Non-pigmented ciliary epithelial cell (primary cell): ENCODE measurements around the gene ACKR3.

Source experiments
- DNase-seq: peaks from one replicate; pipeline ENCODE4 v3.0.0-alpha.2; 2010; ENCODE audit warnings: low read depth

The ACKR3 gene

DNA sequence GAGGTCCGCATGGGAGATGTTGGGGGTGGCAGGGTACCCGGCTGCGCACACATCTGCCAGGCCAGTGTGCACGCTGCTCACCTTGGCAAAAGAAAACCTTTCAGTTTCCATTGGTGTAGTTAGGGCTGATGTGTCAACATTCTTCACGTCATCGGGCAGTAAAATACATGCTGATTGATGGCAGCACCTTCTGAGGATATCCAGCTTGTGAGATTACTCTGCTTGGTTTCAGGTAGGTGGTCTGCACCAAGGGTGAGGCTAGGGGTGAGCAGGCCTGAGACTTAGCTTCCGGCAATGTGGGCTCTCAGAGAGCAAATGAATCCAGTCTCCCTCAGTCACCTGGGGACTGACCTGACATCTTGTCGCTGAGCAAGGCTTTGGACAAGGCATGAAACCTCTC is 19.3 kb upstream of the ACKR3 start:
- no peak for DNase-seq

DNA sequence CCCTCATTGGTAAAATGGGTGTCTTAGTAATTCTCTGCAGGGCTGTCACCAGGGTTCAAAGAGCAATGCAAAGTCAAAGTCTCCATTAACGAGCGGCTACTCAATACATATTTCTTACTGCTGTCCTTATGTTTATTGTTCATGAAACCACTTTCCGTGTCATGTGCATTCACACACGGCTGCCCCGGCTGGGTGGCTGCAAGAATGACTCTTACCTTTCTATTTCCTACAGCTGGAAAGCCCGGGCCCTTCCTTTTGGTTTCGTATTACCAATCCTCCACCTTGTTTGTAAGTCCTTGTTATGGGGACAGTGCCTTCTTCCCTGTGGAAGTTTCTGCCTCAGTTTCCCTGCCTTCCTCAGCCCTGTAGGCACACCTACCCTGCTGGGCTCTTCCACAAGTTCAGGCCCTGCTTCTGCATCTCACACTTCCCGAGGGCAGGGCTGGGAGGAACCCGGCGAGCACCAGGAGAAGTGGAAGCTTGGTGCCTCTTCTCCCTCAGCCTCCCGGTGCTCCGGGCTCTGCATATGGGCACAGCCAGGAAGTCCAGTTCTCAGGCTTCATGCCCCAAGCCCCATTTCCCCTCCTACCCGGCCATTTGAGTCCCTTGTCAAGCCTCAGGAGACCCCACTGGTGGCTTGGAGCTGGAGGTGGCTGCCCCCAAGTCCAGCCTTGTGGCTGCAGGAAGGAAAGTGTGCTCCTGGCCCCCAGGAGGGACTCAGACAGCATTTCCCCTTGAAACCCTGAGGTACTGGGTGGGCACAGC is 18.7 kb upstream of the ACKR3 start:
- no peak for DNase-seq

DNA sequence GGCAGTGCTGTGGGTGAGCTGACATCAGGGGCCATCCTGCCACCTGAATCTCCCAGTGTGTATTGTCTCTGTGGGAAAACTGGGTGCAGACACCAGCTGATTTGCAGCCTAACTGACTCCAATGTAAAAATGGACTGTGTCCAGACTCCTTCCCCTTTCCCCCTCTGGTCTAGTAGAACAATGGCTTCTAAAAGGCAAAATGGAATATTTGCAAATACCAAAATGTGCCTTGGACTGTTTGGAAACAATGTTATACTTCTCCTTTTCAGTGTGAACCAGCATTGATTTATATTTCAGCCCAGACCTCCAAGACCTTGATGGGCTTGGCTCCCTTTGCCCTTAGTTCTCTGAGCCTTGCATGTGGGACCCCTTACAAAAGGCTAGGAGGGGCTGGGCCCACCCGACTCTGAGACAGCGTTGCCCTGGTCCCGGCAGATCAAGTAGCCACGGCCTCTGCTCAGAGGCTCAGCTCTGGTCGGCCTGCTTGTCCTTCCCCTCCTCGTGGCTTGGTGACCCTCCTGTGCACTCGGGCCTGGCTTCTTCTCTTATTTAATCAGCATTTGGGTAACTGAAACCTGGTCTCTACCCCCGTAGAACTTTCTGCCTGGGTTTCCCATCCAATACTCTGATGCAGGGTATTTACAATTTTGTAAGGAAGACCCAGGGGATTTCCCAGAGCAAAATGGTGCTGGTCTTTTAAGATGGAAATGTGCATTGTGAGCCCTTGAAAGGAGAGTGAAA is 18.0 kb upstream of the ACKR3 start:
- no peak for DNase-seq

DNA sequence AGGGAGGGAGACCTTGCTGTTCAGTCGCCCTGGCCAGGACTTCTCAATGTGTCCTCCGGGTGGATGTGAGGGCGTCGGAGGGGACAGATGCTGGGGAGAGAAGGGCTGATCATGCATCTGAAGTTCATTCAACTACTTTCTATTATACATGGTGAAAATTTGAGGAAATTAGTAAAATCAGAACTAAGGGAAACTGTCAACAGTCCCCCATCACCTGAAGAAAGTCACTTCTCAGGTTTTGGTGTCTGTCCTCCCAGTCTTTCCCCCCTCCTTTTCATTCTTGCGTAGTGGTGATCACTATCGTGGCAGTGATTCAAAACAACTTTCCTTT is 17.4 kb upstream of the ACKR3 start:
- DNase-seq, result no peak

DNA sequence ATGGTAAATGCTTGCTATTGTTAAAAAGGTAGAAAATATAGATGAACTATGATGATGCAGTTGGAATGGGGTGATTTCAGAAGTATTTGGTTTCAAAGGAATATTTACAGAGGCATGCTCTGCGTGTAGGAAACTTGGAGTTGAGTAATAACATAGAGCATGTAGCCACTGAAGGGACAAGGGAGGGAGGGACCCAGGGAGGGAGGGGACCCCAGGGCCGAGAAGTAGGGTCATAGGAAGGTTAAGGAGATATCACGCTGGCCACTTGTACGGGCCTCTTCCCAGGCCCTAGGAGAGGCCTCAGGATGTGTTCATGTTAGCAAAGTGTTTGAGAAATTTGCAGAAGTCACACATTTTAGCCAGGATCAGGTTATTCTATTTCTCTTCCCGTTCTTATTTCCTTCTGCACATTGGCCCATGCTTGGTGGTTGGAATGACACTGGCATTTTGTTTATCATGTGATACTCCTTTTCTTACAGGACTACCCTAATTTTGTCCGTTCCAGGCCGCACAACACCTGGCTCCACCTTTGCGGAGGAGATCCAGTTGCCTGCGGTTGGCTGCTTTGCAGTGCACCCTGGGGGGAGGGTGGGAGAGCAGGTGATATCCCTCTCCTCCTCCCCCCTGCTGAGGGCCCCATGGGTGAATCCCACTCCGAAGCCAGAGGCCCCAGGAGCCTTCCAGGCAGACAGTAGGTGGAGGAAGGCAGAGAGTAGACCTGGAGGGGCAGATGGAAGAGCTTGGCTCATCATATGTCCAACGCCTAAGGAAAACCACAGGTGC is 16.9 kb upstream of the ACKR3 start:
- DNase-seq, result no peak

DNA sequence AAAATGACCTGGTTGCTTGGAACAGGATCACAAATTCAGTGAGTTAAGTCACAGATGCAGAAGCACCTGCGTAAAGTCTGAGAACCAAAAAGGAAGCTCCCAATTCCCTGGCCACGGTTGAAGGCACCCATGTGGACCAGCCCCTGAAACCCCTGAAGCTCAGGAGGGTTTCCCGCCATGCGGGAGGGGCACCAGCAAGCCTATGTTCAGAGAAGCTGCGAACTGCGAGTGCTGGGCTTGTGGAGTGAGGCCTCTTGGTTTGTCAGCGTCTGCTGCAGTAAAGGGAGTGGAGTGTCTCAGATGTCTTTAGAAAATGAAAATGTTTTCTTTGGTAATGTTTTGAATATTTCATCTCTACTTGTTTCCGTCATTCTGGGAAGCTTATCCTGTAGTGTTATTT is 16.1 kb upstream of the ACKR3 start:
- no peak for DNase-seq

DNA sequence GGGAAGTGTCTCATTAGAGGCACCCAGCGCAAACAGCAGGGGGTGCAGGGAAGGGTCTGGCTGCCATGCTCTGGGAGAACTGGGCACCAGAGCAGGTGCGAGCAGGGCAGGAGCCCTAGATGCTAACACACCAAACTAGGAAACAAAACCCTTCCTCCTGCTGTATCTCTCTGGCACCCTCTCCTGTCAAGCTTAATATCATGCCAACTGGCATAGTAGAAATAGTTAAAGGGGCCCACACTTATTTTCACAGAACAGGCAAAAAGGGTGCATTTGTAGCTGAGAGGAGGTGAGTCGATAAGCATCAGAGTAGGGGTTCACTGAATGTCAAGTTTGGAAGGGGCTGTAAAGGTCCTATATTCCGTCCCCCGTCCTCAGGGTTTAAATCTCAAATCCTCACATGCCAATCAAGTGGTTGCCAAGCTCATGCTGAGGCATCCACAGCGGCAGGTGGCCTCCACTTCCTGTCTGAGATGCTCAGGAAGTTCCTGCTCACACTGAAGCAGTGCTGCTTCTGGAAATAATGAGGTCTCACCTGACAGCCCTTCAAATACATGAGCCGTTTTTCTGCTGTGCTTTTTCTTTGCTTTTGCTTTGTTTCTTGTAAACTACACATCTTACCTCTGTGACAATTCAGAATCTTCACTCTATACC is 14.9 kb upstream of the ACKR3 start:
- no peak for DNase-seq

DNA sequence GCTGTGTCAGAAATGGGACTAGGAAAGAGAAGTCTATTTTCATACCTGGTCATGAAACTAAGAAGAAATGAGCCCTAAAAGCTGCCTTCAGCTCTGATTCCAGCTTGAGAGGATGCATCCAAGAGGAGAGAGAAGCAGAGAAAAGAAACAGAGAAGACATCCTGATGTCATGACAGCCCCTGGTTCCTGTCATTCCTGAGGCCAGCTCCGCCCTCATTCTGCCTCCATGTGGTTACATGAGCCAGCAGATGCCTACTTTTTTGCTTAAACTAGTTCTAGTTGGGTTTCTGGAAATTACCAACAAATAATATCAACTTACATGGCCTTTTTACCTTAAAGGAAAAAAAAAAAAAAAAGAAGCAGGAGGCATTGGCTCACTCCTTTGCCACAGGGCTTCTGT is 14.1 kb upstream of the ACKR3 start:
- DNase-seq, result no peak

DNA sequence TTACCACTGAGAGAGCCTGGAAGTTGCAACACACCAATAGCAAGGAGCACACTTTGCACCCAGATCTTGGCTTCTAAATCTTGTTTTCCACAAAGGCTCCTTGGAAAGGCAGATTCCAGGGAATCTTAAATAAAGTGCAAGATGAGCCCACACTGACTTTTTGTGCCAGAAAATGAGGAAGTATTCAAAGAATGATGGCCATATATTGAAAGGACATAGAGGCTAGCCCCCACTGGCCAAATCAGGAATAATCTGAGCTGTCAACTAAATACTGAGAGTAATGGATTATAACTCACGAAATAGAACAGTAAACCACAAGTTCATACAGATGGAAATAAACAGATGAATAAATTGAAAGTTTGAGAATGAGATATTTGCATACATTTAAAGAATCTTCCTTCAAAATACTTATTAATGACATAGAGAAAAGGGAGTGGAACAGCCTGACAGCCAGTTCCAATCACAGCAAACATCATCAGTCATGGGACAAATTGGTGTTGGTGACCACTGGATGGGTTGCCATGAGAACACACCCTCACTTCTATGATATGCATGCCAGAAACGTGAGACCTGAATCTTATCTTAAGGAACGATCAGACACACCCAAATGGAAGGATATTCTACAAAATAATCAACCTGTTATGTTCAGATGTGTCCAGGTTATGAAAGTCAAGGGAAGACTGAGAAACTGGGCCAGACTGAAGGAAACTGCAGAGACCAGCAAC is 12.2 kb upstream of the ACKR3 start:
- DNase-seq, result no peak

DNA sequence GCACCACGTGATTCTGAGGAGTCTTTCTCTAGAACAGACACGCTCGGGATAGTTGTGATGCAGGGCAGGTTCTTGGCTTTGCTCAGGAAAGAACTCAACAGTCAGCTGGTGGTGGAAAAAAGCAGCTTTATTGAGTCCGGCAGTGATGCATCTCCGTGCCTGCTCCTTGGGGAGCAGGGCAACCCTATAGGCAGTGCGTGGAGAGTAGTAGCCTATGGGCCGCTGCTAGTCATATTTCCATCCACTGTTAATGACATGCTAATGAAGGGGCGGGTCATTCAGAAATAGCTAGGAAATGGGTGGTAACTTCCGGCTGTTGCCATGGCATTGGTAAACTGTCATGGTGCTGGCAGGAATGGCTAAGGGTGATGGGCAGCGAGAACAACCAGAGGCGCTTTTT is 11.6 kb upstream of the ACKR3 start:
- DNase-seq, result no peak

DNA sequence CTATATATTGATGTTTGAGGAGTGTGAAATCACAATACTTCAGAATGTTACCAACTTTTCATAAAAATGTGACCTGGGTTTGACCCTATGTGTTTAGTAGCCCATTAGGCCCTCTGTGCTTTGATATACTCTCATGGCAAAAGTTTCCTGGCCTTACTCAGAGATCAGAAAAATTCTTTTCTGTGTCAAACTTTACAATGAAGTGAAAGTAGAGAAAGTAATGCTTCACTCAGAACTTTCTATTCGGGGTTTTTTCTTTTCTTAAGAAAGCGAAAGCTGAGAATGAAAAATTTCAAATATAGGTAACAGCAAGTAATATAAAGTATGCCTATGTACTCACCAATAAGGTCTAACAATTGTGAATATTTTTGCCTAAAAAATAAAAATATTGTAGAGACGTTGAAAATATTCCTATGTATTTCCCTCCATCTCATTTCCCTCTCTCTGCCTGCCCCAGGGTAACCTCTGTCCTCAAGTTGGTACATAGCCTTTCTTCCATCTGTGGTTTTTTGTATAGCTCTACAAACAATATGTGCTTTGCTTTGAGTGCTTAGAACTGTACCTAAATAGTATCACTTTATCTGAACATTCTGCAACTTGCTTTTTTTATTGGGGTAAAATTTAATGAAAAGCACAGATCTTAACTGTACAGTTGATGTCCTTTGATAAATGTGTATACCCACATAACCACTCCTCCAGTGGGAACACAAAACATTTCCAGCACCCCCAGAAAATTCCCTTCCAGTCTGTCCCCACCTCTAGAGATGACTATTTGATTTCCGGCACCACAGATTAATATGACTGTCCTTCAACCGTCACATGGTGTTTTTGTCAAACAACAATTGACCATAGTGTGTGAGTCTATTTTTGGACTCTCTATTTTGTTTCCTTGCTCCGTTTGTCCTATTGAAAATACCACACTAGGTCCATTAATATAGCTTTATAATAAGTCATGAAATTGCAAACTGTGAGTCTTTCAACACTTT is 10.3 kb upstream of the ACKR3 start:
- DNase-seq, result no peak

DNA sequence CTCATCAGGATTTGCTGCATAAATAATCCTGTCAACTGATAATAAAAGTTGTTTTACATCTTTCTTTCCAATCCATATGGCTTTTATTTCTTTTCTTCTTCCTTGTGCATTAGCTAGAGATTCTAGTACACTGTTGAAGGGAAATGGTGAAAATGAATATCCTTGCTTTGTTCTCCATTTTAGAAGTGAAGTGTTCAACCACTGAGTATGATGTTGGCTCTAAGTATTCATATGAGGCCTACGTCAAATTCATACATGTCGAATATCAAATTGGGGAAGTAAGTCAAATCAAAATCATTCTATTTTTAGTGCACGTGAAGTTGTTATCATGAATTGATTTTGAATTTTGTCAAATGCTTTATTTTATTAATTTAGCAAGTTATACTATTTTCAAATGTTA is 7.8 kb upstream of the ACKR3 start:
- DNase-seq, result no peak

DNA sequence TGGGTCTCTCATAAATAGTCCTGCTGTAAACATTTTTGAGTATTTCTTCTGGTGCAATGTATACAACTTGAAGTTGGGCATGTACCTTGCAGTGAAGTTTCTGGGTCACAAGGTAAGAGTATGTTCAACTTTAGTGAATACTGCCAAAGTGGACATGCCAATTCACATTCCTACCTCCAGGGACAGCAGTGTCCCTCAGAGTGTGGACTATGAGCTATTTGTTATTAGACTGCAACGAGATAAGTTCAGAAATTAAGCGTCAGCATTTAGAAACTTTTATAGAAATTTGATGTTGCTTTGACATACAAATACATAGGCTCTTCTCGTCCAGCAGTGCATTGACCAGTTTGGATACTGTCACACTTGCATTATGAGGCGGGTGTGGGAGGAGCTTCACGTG is 7.2 kb upstream of the ACKR3 start:
- DNase-seq, result no peak

DNA sequence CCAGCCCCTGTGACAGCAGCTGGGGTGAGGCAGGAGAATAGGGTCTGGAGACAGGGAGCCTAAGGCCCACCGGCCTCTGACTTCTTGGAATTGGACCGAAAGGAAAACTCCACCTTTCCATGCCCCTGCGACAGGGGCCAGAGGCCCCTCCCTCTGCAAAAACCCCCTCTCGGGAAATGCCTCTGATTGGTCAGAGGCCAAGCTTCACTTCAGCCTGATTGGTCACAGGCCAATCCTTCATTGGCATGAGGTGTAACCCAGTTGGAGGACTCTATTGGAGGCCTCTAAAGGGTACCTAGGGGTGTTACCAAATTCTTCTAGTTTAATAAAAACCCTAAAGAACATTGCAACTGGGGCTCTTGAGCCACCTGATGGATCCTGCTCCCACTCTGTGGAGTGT is 5.7 kb upstream of the ACKR3 start:
- no peak for DNase-seq

DNA sequence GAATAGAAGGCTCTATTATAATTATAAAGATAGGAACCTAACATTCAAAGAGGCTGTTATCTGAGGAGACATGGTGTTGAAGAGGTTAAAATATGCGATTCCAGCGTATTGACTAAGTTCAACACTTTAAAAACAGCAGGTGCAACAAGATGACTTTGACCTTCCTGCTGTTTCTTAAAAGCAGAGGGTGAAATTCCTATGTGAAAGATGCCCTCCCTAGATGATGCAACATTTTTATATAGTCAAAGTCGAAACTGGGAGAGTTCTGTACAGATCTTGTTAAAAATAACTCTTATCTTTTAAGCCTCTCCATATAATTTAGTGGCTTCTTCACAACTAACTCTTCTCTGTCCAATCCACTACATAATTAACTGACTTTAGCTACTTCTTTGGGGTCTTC is 4.4 kb upstream of the ACKR3 start:
- DNase-seq, result no peak

DNA sequence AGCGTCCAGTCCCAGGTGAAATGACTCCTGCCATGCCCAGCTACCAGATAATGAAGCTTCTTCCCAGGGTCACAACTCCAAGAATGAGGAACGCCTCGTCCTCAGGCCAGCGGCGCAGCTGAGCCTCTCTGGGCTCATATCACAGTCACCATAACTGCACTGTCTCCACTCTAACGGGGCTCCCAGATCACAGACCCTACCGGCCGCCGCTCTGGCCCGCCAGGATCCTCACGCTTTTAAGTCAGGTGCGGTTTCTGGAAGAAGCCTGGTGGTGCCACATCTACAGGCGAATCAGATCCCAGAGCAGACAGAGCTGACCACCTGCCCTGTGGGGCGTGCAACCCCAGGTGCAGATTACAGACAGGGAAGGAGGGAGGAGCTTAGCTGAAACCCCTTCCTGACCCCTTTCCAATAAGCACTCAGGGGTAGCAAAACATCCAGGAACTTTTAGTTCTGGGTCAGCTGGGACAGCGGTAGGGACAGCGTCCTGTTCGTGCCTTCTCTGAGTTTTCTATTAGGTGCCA is 3.7 kb upstream of the ACKR3 start:
- no peak for DNase-seq

DNA sequence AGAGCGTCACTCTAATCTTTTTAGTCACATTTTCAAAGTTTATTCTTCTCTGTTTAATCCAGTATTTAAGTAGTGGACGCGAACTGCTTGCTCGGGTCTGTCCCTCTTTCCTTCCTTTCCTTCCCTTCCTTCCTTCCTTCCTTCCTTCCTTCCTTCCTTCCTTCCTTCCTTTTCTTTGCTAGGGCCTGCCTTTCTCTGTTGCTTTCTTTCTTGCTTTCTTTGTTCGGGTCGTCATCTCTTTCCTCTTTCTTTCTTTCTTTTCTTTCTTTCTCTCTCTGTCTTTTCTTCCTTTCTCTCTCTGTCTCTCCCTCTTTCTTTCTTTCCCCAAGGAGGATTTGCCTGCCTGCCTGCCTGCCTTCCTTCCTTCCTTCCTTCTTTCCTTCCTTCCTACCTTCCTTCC is 3.0 kb upstream of the ACKR3 start:
- DNase-seq, result no peak

DNA sequence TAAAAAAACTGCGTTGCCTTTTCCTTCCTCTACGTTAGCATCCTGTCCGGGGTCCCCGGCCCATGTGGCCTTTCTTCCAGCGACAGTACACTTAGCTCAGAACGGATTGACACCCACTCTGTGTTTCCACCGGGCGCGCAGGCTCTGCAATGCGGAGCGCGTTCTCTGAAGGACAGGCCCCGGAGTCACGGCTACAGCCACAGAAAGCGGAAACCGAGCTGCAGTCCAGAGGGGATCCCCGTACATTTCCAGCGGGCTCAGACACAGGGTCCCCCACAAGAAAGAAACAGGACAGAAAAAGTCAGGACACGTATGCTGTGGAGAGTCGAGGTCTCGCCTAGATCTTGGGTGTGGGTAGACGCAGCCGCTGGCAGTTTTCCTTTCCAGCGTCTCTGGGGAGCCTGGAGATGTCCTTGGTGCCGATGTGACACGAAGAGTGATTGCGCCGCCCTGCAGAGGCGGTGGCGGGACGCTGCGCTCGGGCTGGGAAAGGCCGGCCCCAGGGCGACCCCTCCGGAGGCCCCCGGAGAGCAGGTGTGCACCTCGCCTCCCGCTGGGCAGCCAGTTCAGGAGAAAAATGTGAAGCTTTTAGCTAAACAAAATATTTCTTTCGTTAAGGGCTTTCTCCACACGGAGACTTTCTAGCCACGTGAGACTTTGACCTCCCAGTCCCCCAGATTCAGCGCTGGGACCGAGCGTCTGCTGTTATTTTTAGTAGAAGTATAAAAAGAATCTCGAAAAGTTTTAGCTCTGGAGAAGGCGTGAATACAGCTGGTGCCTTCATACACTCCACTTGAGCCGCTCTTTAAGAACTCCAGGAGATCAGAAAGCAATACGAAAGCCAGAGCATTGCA is 1.3 kb upstream of the ACKR3 start:
- DNase-seq, result no peak

DNA sequence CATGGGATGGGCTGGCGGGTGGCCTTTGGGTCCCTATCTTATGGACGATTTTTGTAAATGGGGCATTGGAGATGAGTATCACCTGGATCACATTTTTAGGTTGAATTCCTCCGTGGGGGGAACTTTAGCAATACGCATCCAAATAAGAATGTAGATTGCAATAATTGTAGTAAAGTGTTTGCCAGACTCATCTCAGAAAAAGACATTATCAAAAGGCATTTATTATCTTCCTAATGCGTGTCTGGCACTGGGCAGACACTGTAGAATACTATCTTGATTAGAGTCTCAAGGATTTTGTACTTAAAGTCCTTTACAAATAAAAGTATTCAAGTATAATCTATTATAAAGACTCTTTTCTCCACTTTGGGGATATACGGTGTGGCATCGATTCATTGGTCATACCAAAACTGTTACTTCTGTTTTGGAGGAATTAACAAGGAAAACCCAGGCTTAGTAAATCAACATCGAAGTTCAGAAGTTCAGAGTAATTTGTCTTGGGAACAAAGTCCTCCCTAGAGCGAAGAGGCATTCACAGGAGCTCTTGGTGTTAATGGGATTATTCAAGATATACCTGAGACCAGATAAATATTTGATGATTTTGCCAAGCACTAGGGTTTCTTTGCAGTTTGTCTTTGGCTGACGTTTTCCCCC is 578 bp upstream of the ACKR3 start:
- no peak for DNase-seq
